Measurements from ENCODE around the gene COX17. TPM values are rescaled to one million over a fixed set of nuclear protein-coding genes. Genes with fewer than 3 reads are reported as not detected.
A peak's percentile ranks its signal among the peaks of the same experiment; 100 is the strongest.

The COX17 gene
- total RNA-seq, 1 experiment from 2014 or later: 38.5 TPM

GRCh38 chr3:119641416-119641815, 35.8 kb downstream of the COX17 start:
- Histone ChIP-seq H3K36me3 (replicated peaks; ENCODE audit: control insufficient read depth, insufficient read depth, low read length) (no peaks in the 10 kb centered on the region), H3K27me3 (ENCODE audit: control insufficient read depth, insufficient read depth, low read length) (no peaks in the 10 kb centered on the region), H3K4me3 (ENCODE audit: insufficient read depth, low read depth, low read length) (no peak overlapping the region)
- no peak for DNase-seq

- no peaks in the 10 kb centered on the region for H3K36me3 ChIP-seq (replicated peaks; ENCODE audit: control insufficient read depth, insufficient read depth, low read length)
- H3K27me3 ChIP-seq (ENCODE audit: control insufficient read depth, insufficient read depth, low read length): no peaks in the 10 kb centered on the region
- no peak overlapping the region for H3K4me3 ChIP-seq (ENCODE audit: insufficient read depth, low read depth, low read length)
- no peak for DNase-seq
These were observed 37.5 kb downstream of the COX17 start for GRCh38 chr3:119639494-119640350.

DNA sequence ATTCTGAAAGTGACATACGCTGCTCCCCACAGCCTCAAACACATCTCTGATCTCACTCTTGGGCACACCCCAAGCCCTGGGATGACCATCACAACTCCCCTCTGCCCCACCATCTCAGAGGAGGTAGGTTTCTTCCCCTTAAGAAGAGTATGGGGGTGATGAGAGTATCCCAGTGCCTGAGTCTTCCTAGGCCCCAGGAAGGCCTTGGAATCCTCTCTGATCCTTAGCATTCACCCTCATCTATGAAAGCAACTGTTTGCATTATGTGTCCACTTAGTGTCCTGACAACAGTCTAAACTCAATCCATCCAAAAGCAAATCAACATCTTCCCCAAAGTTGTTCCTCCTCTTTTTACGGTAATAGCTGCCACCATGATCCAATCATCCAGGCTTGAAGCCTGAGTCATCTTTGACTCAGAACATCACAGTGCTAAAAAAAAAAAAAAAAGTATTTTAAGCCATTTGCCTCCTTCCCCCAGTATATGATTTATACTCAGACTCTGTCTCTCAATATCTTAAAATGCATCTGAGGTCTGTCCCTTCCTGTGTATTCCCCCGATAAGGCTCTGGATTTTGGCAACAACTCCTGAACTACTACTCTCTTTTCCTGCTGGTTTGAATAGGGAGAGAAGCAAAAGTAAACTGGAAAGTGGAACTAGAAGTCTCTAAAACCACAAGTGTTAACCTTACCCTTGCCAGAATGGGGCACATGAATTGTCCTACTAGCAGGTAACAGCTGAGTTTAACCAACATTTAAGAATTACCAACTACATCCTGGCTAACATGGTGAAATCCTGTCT, 39.3 kb downstream of the COX17 start:
- DNase-seq: no peak
- no peaks in the 10 kb centered on the region for H3K36me3 ChIP-seq (replicated peaks; ENCODE audit: control insufficient read depth, insufficient read depth, low read length)
- no peak overlapping the region for H3K4me3 ChIP-seq (ENCODE audit: insufficient read depth, low read depth, low read length)

GRCh38 chr3:119636891-119637611, 40.2 kb downstream of the COX17 start:
- Histone ChIP-seq H3K36me3 (replicated peaks; ENCODE audit: control insufficient read depth, insufficient read depth, low read length) (no peaks in the 10 kb centered on the region), H3K4me3 (ENCODE audit: insufficient read depth, low read depth, low read length) (no peak overlapping the region), H3K27me3 (ENCODE audit: control insufficient read depth, insufficient read depth, low read length) (no peaks in the 10 kb centered on the region)
- DNase-seq: no peak

More for the DNA sequence above, 39.3 kb downstream of the COX17 start:
- H3K27me3 ChIP-seq (ENCODE audit: control insufficient read depth, insufficient read depth, low read length): no peaks in the 10 kb centered on the region

- Histone ChIP-seq H3K4me3 (ENCODE audit: insufficient read depth, low read depth, low read length) (no peak overlapping the region), H3K36me3 (replicated peaks; ENCODE audit: control insufficient read depth, insufficient read depth, low read length) (no peaks in the 10 kb centered on the region), H3K27me3 (ENCODE audit: control insufficient read depth, insufficient read depth, low read length) (no peaks in the 10 kb centered on the region)
- no peak for DNase-seq
These were observed 41.0 kb downstream of the COX17 start for GRCh38 chr3:119636249-119636648.

DNA sequence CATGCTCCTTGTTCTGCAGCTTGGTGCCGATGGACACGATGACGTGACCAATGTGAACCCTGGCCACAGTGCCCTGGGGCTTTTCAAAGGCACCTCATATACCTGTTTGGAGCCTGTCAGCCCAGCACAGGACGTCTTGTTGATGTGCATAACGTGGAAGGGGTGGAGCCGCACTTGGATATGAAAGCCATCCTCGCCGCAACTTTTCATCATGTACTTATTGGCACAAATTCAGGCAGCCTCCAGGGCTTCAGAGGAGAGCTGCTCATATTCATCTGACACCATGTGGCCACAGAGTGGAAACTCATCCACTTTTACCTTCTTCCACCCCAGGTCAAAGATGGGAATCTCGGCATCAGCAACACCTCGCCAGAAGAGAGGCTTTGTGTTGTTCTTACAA, 41.5 kb downstream of the COX17 start:
- no peak for DNase-seq
- H3K36me3 ChIP-seq (replicated peaks; ENCODE audit: control insufficient read depth, insufficient read depth, low read length): no peaks in the 10 kb centered on the region
- H3K27me3 ChIP-seq (ENCODE audit: control insufficient read depth, insufficient read depth, low read length): no peaks in the 10 kb centered on the region
- no peak overlapping the region for H3K4me3 ChIP-seq (ENCODE audit: insufficient read depth, low read depth, low read length)

DNA sequence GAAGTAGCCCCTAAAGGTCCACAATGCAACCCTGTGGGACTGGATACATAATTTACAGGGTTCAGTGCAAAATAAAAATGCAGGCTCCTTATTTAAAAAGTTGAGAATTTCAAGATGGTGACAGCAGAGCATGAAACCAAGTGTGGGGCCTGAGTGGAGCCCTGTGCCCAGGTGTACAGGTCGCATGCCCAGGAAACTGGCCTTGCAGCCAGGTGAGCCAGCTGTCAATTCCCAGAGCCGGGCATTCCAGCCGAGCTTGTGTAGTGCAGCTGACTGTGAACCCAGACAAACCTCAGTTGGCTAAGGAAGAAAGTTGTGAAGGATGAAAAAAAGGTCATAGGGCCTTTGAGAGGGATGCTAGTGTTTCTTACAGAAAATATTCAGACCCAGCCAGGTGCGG, 44.4 kb downstream of the COX17 start:
- H3K27me3 ChIP-seq (ENCODE audit: control insufficient read depth, insufficient read depth, low read length): no peaks in the 10 kb centered on the region
- no peak for DNase-seq
- no peaks in the 10 kb centered on the region for H3K36me3 ChIP-seq (replicated peaks; ENCODE audit: control insufficient read depth, insufficient read depth, low read length)
- H3K4me3 ChIP-seq (ENCODE audit: insufficient read depth, low read depth, low read length): no peak overlapping the region

DNA sequence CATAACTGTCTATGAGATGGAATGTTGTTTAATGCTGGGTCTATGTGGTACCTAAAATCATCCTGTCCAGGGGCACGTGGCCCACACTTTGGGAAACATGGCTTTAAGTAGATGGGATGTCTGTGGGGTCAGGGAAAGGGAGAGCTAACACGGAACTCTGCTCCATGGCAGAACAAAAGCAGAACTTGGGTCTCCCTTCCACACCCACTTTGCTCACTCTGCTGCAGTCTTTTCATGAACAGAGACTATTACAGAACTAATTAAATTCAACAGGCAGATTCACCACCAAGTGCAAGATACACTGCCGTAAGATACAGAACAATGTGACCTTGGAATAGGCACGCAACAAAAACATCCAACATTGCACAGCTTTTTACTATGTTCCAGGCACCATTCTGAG, 45.0 kb downstream of the COX17 start:
- Histone ChIP-seq H3K36me3 (replicated peaks; ENCODE audit: control insufficient read depth, insufficient read depth, low read length) (no peaks in the 10 kb centered on the region), H3K4me3 (ENCODE audit: insufficient read depth, low read depth, low read length) (no peak overlapping the region), H3K27me3 (ENCODE audit: control insufficient read depth, insufficient read depth, low read length) (no peaks in the 10 kb centered on the region)
- no peak for DNase-seq

DNA sequence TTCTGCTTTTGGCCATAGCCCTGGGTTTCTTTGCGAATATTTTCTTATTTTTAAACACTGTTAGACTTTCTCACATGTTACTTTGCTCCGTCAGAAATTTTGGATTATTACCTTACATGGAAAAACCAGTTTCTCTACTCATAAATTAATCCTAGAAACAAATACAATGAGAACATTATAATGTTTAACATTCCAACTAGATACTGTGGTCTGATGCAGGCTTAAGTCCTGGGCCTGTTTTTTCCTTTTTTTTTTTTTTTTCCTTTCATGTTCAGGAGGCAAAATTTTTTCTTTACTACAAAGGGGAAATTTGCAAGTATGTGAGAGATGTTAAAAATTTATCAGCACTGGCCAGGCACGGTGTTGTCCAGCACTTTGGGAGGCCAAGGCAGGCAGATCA, 45.7 kb downstream of the COX17 start:
- Histone ChIP-seq H3K4me3 (ENCODE audit: insufficient read depth, low read depth, low read length) (no peak overlapping the region), H3K27me3 (ENCODE audit: control insufficient read depth, insufficient read depth, low read length) (no peaks in the 10 kb centered on the region), H3K36me3 (replicated peaks; ENCODE audit: control insufficient read depth, insufficient read depth, low read length) (no peaks in the 10 kb centered on the region)
- DNase-seq: no peak

DNA sequence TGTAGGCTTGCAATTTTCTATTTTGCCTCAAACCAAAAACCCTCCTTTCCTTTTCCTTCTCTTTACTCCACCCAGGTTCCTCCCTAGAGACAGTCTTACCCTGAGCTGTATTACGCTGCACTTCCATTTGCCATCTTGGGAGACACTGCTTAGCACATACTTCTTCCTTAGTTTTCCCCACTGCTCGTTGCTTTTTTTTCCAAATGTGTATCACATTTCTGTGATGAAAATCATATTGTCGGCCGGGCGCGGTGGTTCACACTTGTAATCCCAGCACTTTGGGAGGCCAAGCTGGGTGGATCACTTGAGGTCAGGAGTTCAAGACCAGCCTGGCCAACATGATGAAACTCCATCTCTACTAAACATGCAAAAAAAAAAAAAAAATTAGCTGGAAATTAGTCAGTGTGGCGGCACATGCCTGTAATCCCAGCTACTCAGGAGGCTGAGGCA, 46.3 kb downstream of the COX17 start:
- H3K27me3 ChIP-seq (ENCODE audit: control insufficient read depth, insufficient read depth, low read length): no peaks in the 10 kb centered on the region
- no peak overlapping the region for H3K4me3 ChIP-seq (ENCODE audit: insufficient read depth, low read depth, low read length)
- DNase-seq: no peak
- no peaks in the 10 kb centered on the region for H3K36me3 ChIP-seq (replicated peaks; ENCODE audit: control insufficient read depth, insufficient read depth, low read length)

GRCh38 chr3:119630128-119630879, 46.9 kb downstream of the COX17 start:
- no peaks in the 10 kb centered on the region for H3K36me3 ChIP-seq (replicated peaks; ENCODE audit: control insufficient read depth, insufficient read depth, low read length)
- H3K27me3 ChIP-seq (ENCODE audit: control insufficient read depth, insufficient read depth, low read length): no peaks in the 10 kb centered on the region
- no peak for DNase-seq
- H3K4me3 ChIP-seq (ENCODE audit: insufficient read depth, low read depth, low read length): no peak overlapping the region

DNA sequence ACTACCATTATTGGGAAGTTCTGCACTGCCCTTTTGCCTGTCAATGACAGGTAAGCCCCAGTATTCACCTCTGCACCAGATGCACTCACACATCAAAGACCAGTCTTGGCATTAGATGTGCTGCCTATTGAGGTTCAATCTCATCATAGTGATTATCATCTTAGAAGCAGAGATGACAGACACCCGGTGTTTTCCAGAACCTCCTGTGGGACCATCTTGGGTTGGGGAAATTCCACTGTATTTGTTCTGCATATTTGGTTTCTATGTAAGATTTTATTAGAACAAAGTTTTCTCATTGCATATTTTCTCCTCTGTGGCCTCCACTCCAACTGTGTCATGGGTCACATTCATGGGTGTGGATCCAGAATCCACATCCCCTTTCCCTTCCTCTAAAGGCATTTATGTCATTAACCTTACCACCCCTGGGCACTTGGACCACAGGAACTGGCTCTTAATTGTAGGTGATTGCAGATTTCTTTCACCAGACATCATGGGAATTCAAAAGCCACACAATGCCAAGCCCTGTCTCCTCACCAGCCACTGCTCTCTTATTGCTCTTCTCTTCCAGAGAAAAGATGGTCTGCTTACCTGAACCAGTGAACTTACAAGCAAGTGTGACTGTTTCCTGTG, 48.3 kb downstream of the COX17 start:
- H3K36me3 ChIP-seq (replicated peaks; ENCODE audit: control insufficient read depth, insufficient read depth, low read length): no peaks in the 10 kb centered on the region
- no peak overlapping the region for H3K4me3 ChIP-seq (ENCODE audit: insufficient read depth, low read depth, low read length)
- DNase-seq: no peak
- H3K27me3 ChIP-seq (ENCODE audit: control insufficient read depth, insufficient read depth, low read length): no peaks in the 10 kb centered on the region

DNA sequence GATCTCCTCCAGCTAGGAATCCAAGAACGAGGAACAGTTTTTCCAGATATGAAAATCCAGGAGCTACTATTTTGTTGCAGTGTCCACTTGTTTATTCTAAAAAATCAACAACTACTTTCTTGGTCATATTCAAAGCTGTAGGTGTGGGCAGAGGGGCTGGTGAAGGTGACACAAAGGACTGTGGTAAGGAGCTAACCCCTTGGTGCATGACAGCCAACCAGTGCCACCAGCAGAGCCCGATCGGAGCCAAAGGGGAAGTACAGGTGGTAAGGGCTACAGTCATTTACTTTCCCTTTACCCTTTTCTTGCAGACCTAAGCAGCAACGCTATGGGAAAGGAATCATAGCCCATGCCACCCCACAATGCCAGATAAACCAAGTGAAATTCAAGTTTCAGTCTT, 48.8 kb downstream of the COX17 start:
- no peak overlapping the region for H3K4me3 ChIP-seq (ENCODE audit: insufficient read depth, low read depth, low read length)
- DNase-seq: no peak
- no peaks in the 10 kb centered on the region for H3K27me3 ChIP-seq (ENCODE audit: control insufficient read depth, insufficient read depth, low read length)
- no peaks in the 10 kb centered on the region for H3K36me3 ChIP-seq (replicated peaks; ENCODE audit: control insufficient read depth, insufficient read depth, low read length)

- Histone ChIP-seq H3K27me3 (ENCODE audit: control insufficient read depth, insufficient read depth, low read length) (no peaks in the 10 kb centered on the region), H3K4me3 (ENCODE audit: insufficient read depth, low read depth, low read length) (no peak overlapping the region), H3K36me3 (replicated peaks; ENCODE audit: control insufficient read depth, insufficient read depth, low read length) (no peaks in the 10 kb centered on the region)
- peak; percentile 35 for DNase-seq
These were observed 49.7 kb downstream of the COX17 start for GRCh38 chr3:119627461-119627860.
